Measurements from ENCODE around the gene ZNF484. TPM values are rescaled to one million over a fixed set of nuclear protein-coding genes. Genes with fewer than 3 reads are reported as not detected.
"Not testable (repeated sequence)": the region's sequence is repeated elsewhere in the genome, so short reads cannot be mapped to it uniquely, and the experiment has no call there.

ZNF484 gene
- total RNA-seq, 2 donors from 2014 or later = 9.3 to 10.3 TPM

DNA sequence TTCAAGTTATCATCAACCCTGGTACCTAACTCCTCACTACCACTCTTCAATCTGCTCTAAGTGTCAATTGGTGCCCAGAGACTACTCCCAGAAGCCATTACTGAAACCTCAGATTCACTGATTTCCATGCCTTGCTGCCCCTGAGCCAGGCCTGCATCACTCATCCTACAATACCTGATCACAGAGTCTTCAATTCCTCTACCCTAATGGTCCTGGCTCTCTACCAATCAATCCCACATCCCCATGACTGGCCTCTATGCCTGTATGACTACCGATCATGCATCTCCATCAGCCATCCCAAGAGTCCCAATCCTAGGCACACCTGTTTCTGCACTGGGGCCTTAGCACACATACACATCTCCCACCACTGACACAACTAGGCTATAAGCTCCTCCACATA is 2.5 kb downstream of the ZNF484 start:
- no peak overlapping the region for H3K27ac ChIP-seq
- no peak for DNase-seq (ENCODE audit: low spot score)
- no peaks in the 10 kb centered on the region for H3K36me3 ChIP-seq
- no peaks in the 10 kb centered on the region for H3K4me1 ChIP-seq (replicated peaks)
- 100% methylated on average over 1 of the region's 1 CpG for WGBS
- H3K27me3 ChIP-seq (replicated peaks; ENCODE audit: insufficient read depth) = no peaks in the 10 kb centered on the region
- no peak overlapping the region for H3K4me3 ChIP-seq
- H3K9me3 ChIP-seq = no peaks in the 10 kb centered on the region
- TF ChIP-seq POLR2A (IDR thresholded peaks at IDR 0.05) (no peak), CTCF (IDR thresholded peaks at IDR 0.05) (no peak), POLR2AphosphoS5 (IDR thresholded peaks at IDR 0.05) (no peak)
- intact Hi-C loops (cut with DNase I) = no loop called here

DNA sequence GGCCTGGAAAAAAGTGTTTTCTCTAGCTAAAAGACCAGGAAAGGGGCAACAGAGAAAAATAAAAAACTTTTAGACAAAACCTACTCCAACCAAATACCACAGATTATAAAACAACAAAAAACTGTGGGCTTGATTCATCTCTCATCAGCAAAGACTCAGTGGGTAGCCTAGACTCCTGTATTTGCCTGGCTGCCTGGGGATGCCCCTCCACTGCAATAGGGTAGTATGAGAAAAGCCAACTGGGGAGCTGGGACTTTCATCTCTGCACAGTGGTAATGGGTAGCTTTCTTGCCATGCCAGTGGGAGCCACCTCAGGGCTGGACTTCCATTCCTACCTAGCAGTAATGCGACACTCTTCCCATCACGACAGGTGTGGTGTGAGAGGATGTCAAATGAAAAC is 7.5 kb downstream of the ZNF484 start:
- no peaks in the 10 kb centered on the region for H3K36me3 ChIP-seq
- no peaks in the 10 kb centered on the region for H3K9me3 ChIP-seq
- 100% methylated on average over 2 of the region's 2 CpGs for WGBS
- no peaks in the 10 kb centered on the region for H3K4me1 ChIP-seq (replicated peaks)
- H3K27ac ChIP-seq = no peak overlapping the region
- no peak overlapping the region for H3K4me3 ChIP-seq
- no peaks in the 10 kb centered on the region for H3K27me3 ChIP-seq (replicated peaks; ENCODE audit: insufficient read depth)
- DNase-seq (ENCODE audit: low spot score) = no peak
- TF ChIP-seq CTCF (IDR thresholded peaks at IDR 0.05) (no peak), POLR2A (IDR thresholded peaks at IDR 0.05) (no peak), POLR2AphosphoS5 (IDR thresholded peaks at IDR 0.05) (no peak)
- intact Hi-C loops (cut with DNase I) = no loop called here

- H3K36me3 ChIP-seq; intact Hi-C loops (cut with DNase I); DNase-seq (ENCODE audit: low spot score); H3K27ac ChIP-seq; H3K4me3 ChIP-seq; H3K9me3 ChIP-seq; H3K4me1 ChIP-seq (replicated peaks); H3K27me3 ChIP-seq (replicated peaks; ENCODE audit: insufficient read depth): not testable (repeated sequence)
- WGBS = 79% methylated on average over 2 of the region's 2 CpGs
Observed at GRCh38 chr9:92866600-92866999, 11.2 kb downstream of the ZNF484 start.

- Histone ChIP-seq H3K27ac (no peak overlapping the region), H3K4me3 (no peak overlapping the region), H3K27me3 (replicated peaks; ENCODE audit: insufficient read depth) (no peaks in the 10 kb centered on the region), H3K36me3 (no peaks in the 10 kb centered on the region), H3K4me1 (replicated peaks) (no peaks in the 10 kb centered on the region), H3K9me3 (no peaks in the 10 kb centered on the region)
- no peak for DNase-seq (ENCODE audit: low spot score)
- intact Hi-C loops (cut with DNase I) = no loop called here
- 91% methylated on average over 5 of the region's 5 CpGs for WGBS
- no peak for TF ChIP-seq POLR2AphosphoS5 (IDR thresholded peaks at IDR 0.05)
- no peak for TF ChIP-seq POLR2A (IDR thresholded peaks at IDR 0.05)
- no peak for TF ChIP-seq CTCF (IDR thresholded peaks at IDR 0.05)
Observed at GRCh38 chr9:92864152-92864551, 13.7 kb downstream of the ZNF484 start.

GRCh38 chr9:92860867-92861266 is 17.0 kb downstream of the ZNF484 start:
- no peak for TF ChIP-seq POLR2AphosphoS5 (IDR thresholded peaks at IDR 0.05)
- TF ChIP-seq CTCF (IDR thresholded peaks at IDR 0.05) = no peak
- TF ChIP-seq POLR2A (IDR thresholded peaks at IDR 0.05) = no peak
- Histone ChIP-seq H3K27ac (no peak overlapping the region), H3K36me3 (no peaks in the 10 kb centered on the region), H3K4me1 (replicated peaks) (no peaks in the 10 kb centered on the region), H3K4me3 (no peak overlapping the region), H3K9me3 (no peaks in the 10 kb centered on the region), H3K27me3 (replicated peaks; ENCODE audit: insufficient read depth) (no peaks in the 10 kb centered on the region)
- no peak for DNase-seq (ENCODE audit: low spot score)
- 71% methylated on average over 1 of the region's 1 CpG for WGBS
- intact Hi-C loops (cut with DNase I) = no loop called here

Data from prostate gland (tissue), 2 donors.